H1 (cell line): ENCODE measurements around the gene TP63. TPM values are rescaled to one million over a fixed set of nuclear protein-coding genes. Genes with fewer than 3 reads are reported as not detected.

Source experiments
- CTCF ChIA-PET: fragments of 300-600 bp; sonication (Branson Sonifier 250); formaldehyde crosslinking; loops from one replicate; lab custom pipeline; 2021; ENCODE audit not compliant: partially characterized antibody; lab: Charles Lee
- POLR2A ChIA-PET: fragments of 300-600 bp; sonication (Branson Sonifier 250); formaldehyde crosslinking; loops from one replicate; lab custom pipeline; 2021; ENCODE audit warnings: inconsistent platforms; ENCODE audit not compliant: partially characterized antibody; lab: Charles Lee
- DNase-seq, 2 experiments: peaks; one replicate each; pipeline versions ENCODE4 v3.0.0 to v3.0.0-alpha.2; 2010 to 2022; ENCODE audit warnings: low spot score in 2 of 2, low read depth in 1 of 2, mixed read lengths in 1 of 2
- FAIRE-seq: peaks from 2 replicates; lab custom pipeline; 2011; peaks lifted over from hg19 to GRCh38; lab: Jason Lieb, UNC
- H2AFZ ChIP-seq: 2 replicates; pipeline ENCODE4 v1.8.1; 2012; ENCODE audit warnings: low read length, inconsistent platforms
- H2AK5ac ChIP-seq: 2 replicates; pipeline ENCODE4 v1.6.1; 2013; ENCODE audit warnings: low read depth, low read length
- H2BK120ac ChIP-seq: replicated peaks from 2 replicates; pipeline ENCODE3; 2013; ENCODE audit warnings: low read depth, low read length, inconsistent platforms
- H2BK12ac ChIP-seq: 2 replicates; pipeline ENCODE4 v1.6.1; 2013; ENCODE audit warnings: low read depth, low read length
- H2BK15ac ChIP-seq: 2 replicates; pipeline ENCODE4 v1.6.1; 2013; ENCODE audit warnings: low read length
- H2BK20ac ChIP-seq: 2 replicates; pipeline ENCODE4 v1.6.1; 2013; ENCODE audit warnings: low read length
- H2BK5ac ChIP-seq: 2 replicates; pipeline ENCODE4 v1.6.1; 2013; ENCODE audit warnings: low read depth, low read length
- H3K14ac ChIP-seq: 2 replicates; pipeline ENCODE4 v1.6.1; 2013; ENCODE audit warnings: inconsistent platforms; ENCODE audit not compliant: insufficient read length
- H3K18ac ChIP-seq: 2 replicates; pipeline ENCODE4 v1.6.1; 2013; ENCODE audit warnings: low read length; ENCODE audit errors: extremely low read depth
- H3K23ac ChIP-seq: 2 replicates; pipeline ENCODE4 v1.6.1; 2013; ENCODE audit warnings: inconsistent platforms; ENCODE audit not compliant: insufficient read length
- H3K23me2 ChIP-seq: 2 replicates; pipeline ENCODE4 v1.6.1; 2013; ENCODE audit warnings: low read depth, low read length
- H3K27ac ChIP-seq: 2 replicates; pipeline ENCODE4 v1.6.1; 2011; ENCODE audit warnings: low read depth, low read length, inconsistent platforms
- H3K27me3 ChIP-seq, 4 experiments: replicated peaks in 1 of 4; 1 replicate in 1 of 4; 2 replicates in 3 of 4; pipeline versions ENCODE4 v1.6.1 to v1.8.1; 2011 to 2013; ENCODE audit warnings: low read length in 3 of 4, mild to moderate bottlenecking in 3 of 4, inconsistent platforms in 2 of 4, mixed read lengths in 2 of 4, moderate library complexity in 1 of 4; ENCODE audit not compliant: control insufficient read depth in 3 of 4, insufficient read depth in 3 of 4; ENCODE audit errors: extremely low read depth in 1 of 4
- H3K36me3 ChIP-seq, 4 experiments: 2 replicates each; pipeline versions ENCODE4 v1.6.1 to v1.8.1; 2011 to 2013; ENCODE audit warnings: mild to moderate bottlenecking in 4 of 4, low read length in 3 of 4, moderate library complexity in 2 of 4, control low read depth in 1 of 4, inconsistent platforms in 1 of 4; ENCODE audit not compliant: insufficient read depth in 4 of 4, control insufficient read depth in 2 of 4
- H3K4ac ChIP-seq: replicated peaks from 2 replicates; pipeline ENCODE3; 2013; ENCODE audit warnings: low read length, low read depth, mixed read lengths, inconsistent platforms; ENCODE audit not compliant: insufficient read length
- H3K4me1 ChIP-seq, 4 experiments: replicated peaks in 1 of 4; 1 replicate in 1 of 4; 2 replicates in 3 of 4; pipeline versions ENCODE4 v1.6.1 to v1.8.1; 2011 to 2013; ENCODE audit warnings: low read length in 3 of 4, inconsistent platforms in 2 of 4, mixed read lengths in 1 of 4; ENCODE audit not compliant: insufficient read depth in 4 of 4, control insufficient read depth in 3 of 4
- H3K4me2 ChIP-seq, 2 experiments: 2 replicates each; pipeline versions ENCODE4 v1.6.1 to v1.8.1; 2011 to 2013; ENCODE audit warnings: low read depth in 2 of 2, low read length in 2 of 2, control low read depth in 1 of 2, inconsistent platforms in 1 of 2, mild to moderate bottlenecking in 1 of 2; ENCODE audit not compliant: insufficient read depth in 1 of 2
- H3K4me3 ChIP-seq, 4 experiments: fragments of 200-600, 300-600 bp in 1 of 4; sonication (generic), shearing (Covaris generic), sonication (Bioruptor Twin) in 1 of 4; 2 replicates each; pipeline versions ENCODE4 v1.5.1 to v1.8.1; 2011 to 2016; ENCODE audit warnings: low read length in 4 of 4, low read depth in 3 of 4, control low read depth in 2 of 4, inconsistent platforms in 2 of 4, mild to moderate bottlenecking in 2 of 4, mixed read lengths in 1 of 4, moderate library complexity in 1 of 4; ENCODE audit not compliant: insufficient read depth in 2 of 4; ENCODE audit errors: extremely low read depth in 1 of 4
- H3K56ac ChIP-seq: replicated peaks from 2 replicates; pipeline ENCODE3; 2013; ENCODE audit warnings: low read depth, mild to moderate bottlenecking, mixed read lengths, low read length, inconsistent platforms; ENCODE audit not compliant: insufficient read length
- H3K79me1 ChIP-seq: 2 replicates; pipeline ENCODE4 v1.6.1; 2013; ENCODE audit warnings: low read depth, low read length, control low read depth
- H3K79me2 ChIP-seq, 2 experiments: 2 replicates each; pipeline versions ENCODE4 v1.6.1 to v1.8.1; 2012 to 2013; ENCODE audit warnings: low read length in 2 of 2, mild to moderate bottlenecking in 2 of 2, inconsistent platforms in 1 of 2; ENCODE audit not compliant: insufficient read depth in 2 of 2, control insufficient read depth in 1 of 2
- H3K9ac ChIP-seq, 4 experiments: replicated peaks in 1 of 4; 1 replicate in 1 of 4; 2 replicates in 3 of 4; pipeline versions ENCODE4 v1.6.1 to v1.8.1; 2011 to 2013; ENCODE audit warnings: low read depth in 3 of 4, low read length in 3 of 4, control low read depth in 2 of 4, mild to moderate bottlenecking in 2 of 4, moderate library complexity in 2 of 4, inconsistent platforms in 1 of 4; ENCODE audit errors: extremely low read depth in 1 of 4
- H3K9me3 ChIP-seq, 2 experiments: 2 replicates each; pipeline versions ENCODE4 v1.6.1 to v1.8.1; 2012 to 2013; ENCODE audit warnings: mild to moderate bottlenecking in 2 of 2, moderate library complexity in 2 of 2, control low read depth in 1 of 2, inconsistent platforms in 1 of 2, low read depth in 1 of 2, low read length in 1 of 2, mixed read lengths in 1 of 2; ENCODE audit not compliant: insufficient read depth in 2 of 2
- H4K20me1 ChIP-seq, 2 experiments: replicated peaks in 1 of 2; 2 replicates each; pipeline versions ENCODE3 to v1.8.1; 2011 to 2013; ENCODE audit warnings: inconsistent platforms in 2 of 2, low read length in 2 of 2, mild to moderate bottlenecking in 1 of 2; ENCODE audit not compliant: insufficient read depth in 2 of 2, control insufficient read depth in 1 of 2
- H4K5ac ChIP-seq: 2 replicates; pipeline ENCODE4 v1.6.1; 2013; ENCODE audit warnings: low read length, low read depth, mixed read lengths, inconsistent platforms; ENCODE audit not compliant: insufficient read length
- H4K8ac ChIP-seq: 2 replicates; pipeline ENCODE4 v1.8.0; 2013; ENCODE audit warnings: mild to moderate bottlenecking, moderate library complexity, low read length, inconsistent platforms; ENCODE audit not compliant: insufficient read depth; ENCODE audit errors: extremely low read depth
- H4K91ac ChIP-seq: replicated peaks from 2 replicates; pipeline ENCODE3; 2013; ENCODE audit warnings: low read length, mixed read lengths, inconsistent platforms; ENCODE audit not compliant: insufficient read length
- BACH1 ChIP-seq: IDR thresholded peaks from 2 replicates; pipeline ENCODE4 v1.6.1; 2012; ENCODE audit warnings: low read length, improper control_type of control experiment
- BRCA1 ChIP-seq: IDR thresholded peaks from 2 replicates; pipeline ENCODE4 v1.6.1; 2012; ENCODE audit warnings: low read depth, low read length, improper control_type of control experiment
- CHD1 ChIP-seq: IDR thresholded peaks from 2 replicates; pipeline ENCODE4 v1.6.1; 2012; ENCODE audit warnings: low read depth, low read length, improper control_type of control experiment
- CHD2 ChIP-seq: IDR thresholded peaks from 2 replicates; pipeline ENCODE4 v1.6.1; 2012; ENCODE audit warnings: low read length, improper control_type of control experiment
- EZH2 ChIP-seq: fragments of 200-600 bp; sonication (generic); IDR thresholded peaks from 2 replicates; pipeline ENCODE4 v1.7.1; 2012; ENCODE audit warnings: low read depth, mild to moderate bottlenecking, moderate library complexity, low read length, inconsistent platforms; ENCODE audit not compliant: severe bottlenecking
- KDM4A ChIP-seq: IDR thresholded peaks from one replicate; pipeline ENCODE4 v1.7.1; 2012; ENCODE audit warnings: low read depth, mild to moderate bottlenecking, moderate library complexity, low read length, inconsistent platforms; ENCODE audit not compliant: severe bottlenecking
- POLR2AphosphoS5 ChIP-seq: IDR thresholded peaks from 2 replicates; pipeline ENCODE4 v1.6.1; 2011; ENCODE audit warnings: low read depth, low read length
- RBBP5 ChIP-seq: IDR thresholded peaks from 2 replicates; pipeline ENCODE4 v1.7.1; 2012; ENCODE audit warnings: low read depth, mild to moderate bottlenecking, inconsistent platforms, low read length, moderate library complexity, borderline replicate concordance
- SIRT6 ChIP-seq: IDR thresholded peaks from one replicate; pipeline ENCODE4 v1.7.1; 2012; ENCODE audit warnings: low read length, inconsistent platforms
- SIX5 ChIP-seq: IDR thresholded peaks from 2 replicates; pipeline ENCODE4 v1.6.1; 2011; ENCODE audit warnings: mild to moderate bottlenecking, low read depth, low read length
- TAF7 ChIP-seq: optimal IDR thresholded peaks from 2 replicates; pipeline ENCODE3; 2011; ENCODE audit warnings: low read depth, mild to moderate bottlenecking, inconsistent platforms, low read length, moderate library complexity, borderline replicate concordance
- ZNF274 ChIP-seq: IDR thresholded peaks from 2 replicates; pipeline ENCODE4 v1.7.0; 2012; ENCODE audit warnings: low read length, borderline replicate concordance; ENCODE audit errors: extremely low read depth
- WGBS, 2 experiments: shearing (Covaris generic) in 1 of 2; methylation state at CpG; one replicate each; pipeline versions ENCODE4 v1.1.6 to v1.1.7; 2013 to 2015; ENCODE audit warnings: low lambda C conversion rate in 2 of 2, mixed read lengths in 2 of 2, inconsistent platforms in 1 of 2, low coverage in 1 of 2, missing lambda C conversion rate in 1 of 2; ENCODE audit not compliant: insufficient replicate concordance in 2 of 2, insufficient coverage in 1 of 2, insufficient read length in 1 of 2; ENCODE audit errors: extremely low coverage in 1 of 2, missing lambda C conversion rate in 1 of 2; 5-methylcytosine and 5-hydroxymethylcytosine counted together
- polyA plus RNA-seq, 7 experiments: library from polyadenylated mRNA; depleted of rRNA in 3 of 7; stranded (reverse) in 5 of 7; unstranded in 2 of 7; fragments of >200 nt in 5 of 7; fragments of 200-250 nt in 2 of 7; gene quantifications; 1 replicate in 5 of 7; 2 replicates in 1 of 7; 4 replicates in 1 of 7; pipeline versions ENCODE4 v1.2.1 to v1.2.3, GENCODE V29; 2011 to 2013; ENCODE audit warnings: missing spikeins in 2 of 7, mixed read lengths in 2 of 7
- total RNA-seq: library from RNA; stranded (reverse); fragmentation: NEBNext Ultra II Directional; extraction: Animal tissue kit (Norgen Biotek cat#: 25700); gene quantifications from 2 replicates; pipeline ENCODE4 v1.2.1, GENCODE V29; 2021
- TF ChIP-seq, protein P1 (sequence below): IDR thresholded peaks from 2 replicates; pipeline ENCODE4 v1.6.1; 2012; ENCODE audit warnings: inconsistent platforms

The TP63 gene
- total and polyA plus RNA-seq, 2 of the 8 experiments (the other 6 are each of a cell fraction or from before 2014, with no cell fraction given), result not detected

DNA sequence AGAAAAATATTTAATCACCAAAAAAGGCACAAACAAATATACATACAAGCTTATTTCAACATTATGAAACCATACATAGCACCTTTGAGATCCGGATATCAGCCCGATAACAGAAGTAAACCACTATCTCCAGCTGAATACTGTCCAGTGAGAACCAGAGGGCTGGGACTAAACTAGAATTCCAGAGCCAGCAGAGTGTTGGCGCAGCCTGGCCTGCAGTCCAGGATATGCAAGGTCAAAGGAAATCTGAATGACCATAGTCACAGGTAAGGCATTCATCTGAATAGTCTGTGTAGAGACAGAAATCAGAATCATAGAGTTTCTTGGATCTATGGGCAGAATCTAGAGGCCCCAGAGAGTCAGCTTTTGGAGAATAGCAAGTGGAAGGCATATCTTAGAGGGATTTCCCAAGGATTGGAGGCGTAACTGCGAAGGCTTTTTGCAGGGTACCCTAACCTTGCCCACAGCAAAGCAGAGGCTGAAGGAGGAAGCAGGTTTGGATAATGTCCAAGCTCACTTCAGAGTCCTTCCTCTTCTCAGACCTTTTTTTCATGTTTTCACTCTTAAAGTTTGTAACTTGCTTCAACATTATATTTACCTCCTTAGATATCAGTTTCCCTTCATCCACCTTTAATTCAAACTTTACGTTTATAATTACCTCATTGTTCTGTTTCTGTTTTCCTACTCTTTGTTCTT lies 32.5 kb upstream of the TP63 start:
- no peak overlapping the region; the same call in 1 of the 2 replicates for H2AFZ ChIP-seq
- CTCF ChIA-PET, result interaction anchor here (0.6 to 0.9 kb wide), 2 partner anchors 83 to 367 kb away, joined by 3 read pairs; no protein-coding TSS in a partner anchor
- H3K4ac ChIP-seq, result no peak overlapping the region
- H4K8ac ChIP-seq, result no peak overlapping the region
- H3K23ac ChIP-seq, result no peak overlapping the region
- TF ChIP-seq ZNF274, result no peak
- no peak for TF ChIP-seq BACH1
- TF ChIP-seq TAF7, result no peak
- TF ChIP-seq, protein P1, sequence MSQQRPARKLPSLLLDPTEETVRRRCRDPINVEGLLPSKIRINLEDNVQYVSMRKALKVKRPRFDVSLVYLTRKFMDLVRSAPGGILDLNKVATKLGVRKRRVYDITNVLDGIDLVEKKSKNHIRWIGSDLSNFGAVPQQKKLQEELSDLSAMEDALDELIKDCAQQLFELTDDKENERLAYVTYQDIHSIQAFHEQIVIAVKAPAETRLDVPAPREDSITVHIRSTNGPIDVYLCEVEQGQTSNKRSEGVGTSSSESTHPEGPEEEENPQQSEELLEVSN, result no peak
- no peak for TF ChIP-seq EZH2
- TF ChIP-seq SIRT6, result no peak
- no peak for TF ChIP-seq POLR2AphosphoS5
- no peak for TF ChIP-seq CHD2
- TF ChIP-seq SIX5, result no peak
- TF ChIP-seq RBBP5, result no peak
- TF ChIP-seq BRCA1, result no peak
- TF ChIP-seq CHD1, result no peak
- TF ChIP-seq KDM4A, result no peak
- H3K23me2 ChIP-seq, result no peaks in the 10 kb centered on the region
- no peaks in the 10 kb centered on the region for H3K79me1 ChIP-seq
- WGBS, 2 experiments, result 95 to 100% methylated on average over 1 to 6 of the region's 6 CpGs
- no peak overlapping the region for H3K4me3 ChIP-seq
- no peaks in the 10 kb centered on the region for H3K36me3 ChIP-seq
- peaks cover 0 to 1% (median 0%) of the 10 kb centered on the region in 4 experiments; a peak in 1 of 7 replicates for H3K27me3 ChIP-seq
- no peaks in the 10 kb centered on the region for H4K20me1 ChIP-seq
- no peak overlapping the region for H3K14ac ChIP-seq
- H3K9ac ChIP-seq, result no peak overlapping the region
- no peak overlapping the region for H2BK20ac ChIP-seq
- H2AK5ac ChIP-seq, result no peak overlapping the region
- H3K27ac ChIP-seq, result no peak overlapping the region
- H2BK12ac ChIP-seq, result no peak overlapping the region
- no peak overlapping the region for H3K4me2 ChIP-seq
- no peak overlapping the region for H3K18ac ChIP-seq
- no peak overlapping the region for H2BK15ac ChIP-seq
- no peak overlapping the region for H2BK120ac ChIP-seq
- no peaks in the 10 kb centered on the region for H3K79me2 ChIP-seq
- DNase-seq (no peak), FAIRE-seq (no peak)
- H3K9me3 ChIP-seq, result peaks cover 0 to 2% of the 10 kb centered on the region in 2 experiments; a peak in 1 of 4 replicates
- H2BK5ac ChIP-seq, result no peak overlapping the region
- H4K91ac ChIP-seq, result no peak overlapping the region
- POLR2A ChIA-PET, result interaction anchor here (0.6 kb wide), 1 partner anchor 878 kb away, joined by 3 read pairs; no protein-coding TSS in a partner anchor
- no peak overlapping the region for H3K56ac ChIP-seq
- no peak overlapping the region for H4K5ac ChIP-seq
- no peaks in the 10 kb centered on the region for H3K4me1 ChIP-seq
